ENCODE measurements around the gene LRP8. TPM values are rescaled to one million over a fixed set of nuclear protein-coding genes. Genes with fewer than 3 reads are reported as not detected.

LRP8 gene
- polyA plus RNA-seq, 1 of the 3 experiments (the other 2 are of a cell fraction), result 19.9 TPM

DNA sequence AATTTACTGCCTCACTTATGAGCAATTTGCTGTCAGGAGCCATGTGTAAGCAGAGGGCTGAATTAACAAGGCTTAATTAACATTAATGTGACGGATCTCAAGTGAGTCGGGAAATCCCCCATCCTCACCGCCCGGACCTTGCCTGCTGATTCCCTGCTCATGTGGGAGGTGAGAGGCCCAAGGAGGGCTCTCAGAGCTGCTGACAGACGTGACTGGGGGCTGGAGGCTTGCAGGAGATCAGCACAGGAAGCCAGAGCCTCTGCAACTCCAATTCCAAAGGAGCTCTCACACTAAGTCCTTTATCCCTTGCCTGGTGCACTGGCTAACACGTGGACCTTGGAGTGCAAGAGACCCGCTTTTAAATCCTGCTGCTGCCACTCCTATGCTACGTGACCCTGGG lies 19.4 kb downstream of the LRP8 start:
- Histone ChIP-seq H3K4me2 (no peak overlapping the region), H2AFZ (ENCODE audit: low read depth) (no peak overlapping the region), H3K9me3 (no peaks in the 10 kb centered on the region), H3F3A (replicated peaks; ENCODE audit: insufficient read depth) (no peaks in the 10 kb centered on the region), H3K9ac (no peak overlapping the region), H3K4me3 (ENCODE audit: low read depth in 2 of 2, low read length in 1 of 2) (no peak overlapping the region), H3K27me3 (ENCODE audit: insufficient read depth) (no peaks in the 10 kb centered on the region), H3K36me3 (replicated peaks in 1 of 2; ENCODE audit: control insufficient read depth in 1 of 2, insufficient read depth in 2 of 2, low read length in 1 of 2) (no peaks in the 10 kb centered on the region), H3K4me1 (ENCODE audit: control insufficient read depth in 1 of 2, insufficient read depth in 2 of 2, low read depth in 1 of 2, low read length in 1 of 2) (peaks cover 11 to 61% of the 10 kb centered on the region in 2 experiments; a peak in 3 of 4 replicates), H4K20me1 (ENCODE audit: insufficient read depth) (no peaks in the 10 kb centered on the region), H3K79me2 (ENCODE audit: insufficient read depth) (no peaks in the 10 kb centered on the region), H3K9me2 (no peaks in the 10 kb centered on the region), H3K27ac (ENCODE audit: low read depth in 2 of 2, low read length in 1 of 2) (no peak overlapping the region)
- WGBS (ENCODE audit: low lambda C conversion rate), result 94% methylated on average over 6 of the region's 8 CpGs
- CTCF ChIA-PET, result interaction anchor here (1.5 to 3.5 kb wide), 2 partner anchors 30 to 85 kb away, joined by 4 to 14 read pairs; no protein-coding TSS in a partner anchor
- no peak for DNase-seq
- TF ChIP-seq FOXJ3 (CRISPR knock-in tag; IDR thresholded peaks at IDR 0.05) (no peak), JUND (IDR thresholded peaks at IDR 0.05) (no peak), EZH2phosphoT487 (IDR thresholded peaks at IDR 0.05; ENCODE audit: borderline replicate concordance, low read depth) (no peak), POLR2AphosphoS5 (IDR thresholded peaks at IDR 0.05; ENCODE audit: low read depth, low read length) (no peak), SIN3A (IDR thresholded peaks at IDR 0.05; ENCODE audit: borderline replicate concordance, low read depth, low read length) (no peak), ELF1 (IDR thresholded peaks at IDR 0.05) (no peak), RFX5 (IDR thresholded peaks at IDR 0.05; ENCODE audit: low read length) (no peak), FOSL2 (IDR thresholded peaks at IDR 0.05; ENCODE audit: borderline replicate concordance, low read depth) (no peak), RAD21 (IDR thresholded peaks at IDR 0.05; ENCODE audit: low read length) (no peak), GABPA (IDR thresholded peaks at IDR 0.05; ENCODE audit: low read depth) (no peak), TAF1 (IDR thresholded peaks at IDR 0.05; ENCODE audit: borderline replicate concordance, low read depth, low read length) (no peak), YY1 (IDR thresholded peaks at IDR 0.05; ENCODE audit: low read depth) (no peak), MXI1 (IDR thresholded peaks at IDR 0.05; ENCODE audit: low read depth, low read length) (no peak)
- TF ChIP-seq, protein P1, sequence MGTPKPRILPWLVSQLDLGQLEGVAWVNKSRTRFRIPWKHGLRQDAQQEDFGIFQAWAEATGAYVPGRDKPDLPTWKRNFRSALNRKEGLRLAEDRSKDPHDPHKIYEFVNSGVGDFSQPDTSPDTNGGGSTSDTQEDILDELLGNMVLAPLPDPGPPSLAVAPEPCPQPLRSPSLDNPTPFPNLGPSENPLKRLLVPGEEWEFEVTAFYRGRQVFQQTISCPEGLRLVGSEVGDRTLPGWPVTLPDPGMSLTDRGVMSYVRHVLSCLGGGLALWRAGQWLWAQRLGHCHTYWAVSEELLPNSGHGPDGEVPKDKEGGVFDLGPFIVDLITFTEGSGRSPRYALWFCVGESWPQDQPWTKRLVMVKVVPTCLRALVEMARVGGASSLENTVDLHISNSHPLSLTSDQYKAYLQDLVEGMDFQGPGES (IDR thresholded peaks at IDR 0.05; ENCODE audit: low read depth, low read length), result no peak
- TF ChIP-seq, protein P2, sequence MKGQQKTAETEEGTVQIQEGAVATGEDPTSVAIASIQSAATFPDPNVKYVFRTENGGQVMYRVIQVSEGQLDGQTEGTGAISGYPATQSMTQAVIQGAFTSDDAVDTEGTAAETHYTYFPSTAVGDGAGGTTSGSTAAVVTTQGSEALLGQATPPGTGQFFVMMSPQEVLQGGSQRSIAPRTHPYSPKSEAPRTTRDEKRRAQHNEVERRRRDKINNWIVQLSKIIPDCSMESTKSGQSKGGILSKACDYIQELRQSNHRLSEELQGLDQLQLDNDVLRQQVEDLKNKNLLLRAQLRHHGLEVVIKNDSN (IDR thresholded peaks at IDR 0.05; ENCODE audit: borderline replicate concordance, low read depth), result no peak
- TF ChIP-seq, protein P3, sequence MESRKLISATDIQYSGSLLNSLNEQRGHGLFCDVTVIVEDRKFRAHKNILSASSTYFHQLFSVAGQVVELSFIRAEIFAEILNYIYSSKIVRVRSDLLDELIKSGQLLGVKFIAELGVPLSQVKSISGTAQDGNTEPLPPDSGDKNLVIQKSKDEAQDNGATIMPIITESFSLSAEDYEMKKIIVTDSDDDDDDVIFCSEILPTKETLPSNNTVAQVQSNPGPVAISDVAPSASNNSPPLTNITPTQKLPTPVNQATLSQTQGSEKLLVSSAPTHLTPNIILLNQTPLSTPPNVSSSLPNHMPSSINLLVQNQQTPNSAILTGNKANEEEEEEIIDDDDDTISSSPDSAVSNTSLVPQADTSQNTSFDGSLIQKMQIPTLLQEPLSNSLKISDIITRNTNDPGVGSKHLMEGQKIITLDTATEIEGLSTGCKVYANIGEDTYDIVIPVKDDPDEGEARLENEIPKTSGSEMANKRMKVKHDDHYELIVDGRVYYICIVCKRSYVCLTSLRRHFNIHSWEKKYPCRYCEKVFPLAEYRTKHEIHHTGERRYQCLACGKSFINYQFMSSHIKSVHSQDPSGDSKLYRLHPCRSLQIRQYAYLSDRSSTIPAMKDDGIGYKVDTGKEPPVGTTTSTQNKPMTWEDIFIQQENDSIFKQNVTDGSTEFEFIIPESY (IDR thresholded peaks at IDR 0.05; ENCODE audit: borderline replicate concordance, low read depth), result no peak
- TF ChIP-seq, protein P4, sequence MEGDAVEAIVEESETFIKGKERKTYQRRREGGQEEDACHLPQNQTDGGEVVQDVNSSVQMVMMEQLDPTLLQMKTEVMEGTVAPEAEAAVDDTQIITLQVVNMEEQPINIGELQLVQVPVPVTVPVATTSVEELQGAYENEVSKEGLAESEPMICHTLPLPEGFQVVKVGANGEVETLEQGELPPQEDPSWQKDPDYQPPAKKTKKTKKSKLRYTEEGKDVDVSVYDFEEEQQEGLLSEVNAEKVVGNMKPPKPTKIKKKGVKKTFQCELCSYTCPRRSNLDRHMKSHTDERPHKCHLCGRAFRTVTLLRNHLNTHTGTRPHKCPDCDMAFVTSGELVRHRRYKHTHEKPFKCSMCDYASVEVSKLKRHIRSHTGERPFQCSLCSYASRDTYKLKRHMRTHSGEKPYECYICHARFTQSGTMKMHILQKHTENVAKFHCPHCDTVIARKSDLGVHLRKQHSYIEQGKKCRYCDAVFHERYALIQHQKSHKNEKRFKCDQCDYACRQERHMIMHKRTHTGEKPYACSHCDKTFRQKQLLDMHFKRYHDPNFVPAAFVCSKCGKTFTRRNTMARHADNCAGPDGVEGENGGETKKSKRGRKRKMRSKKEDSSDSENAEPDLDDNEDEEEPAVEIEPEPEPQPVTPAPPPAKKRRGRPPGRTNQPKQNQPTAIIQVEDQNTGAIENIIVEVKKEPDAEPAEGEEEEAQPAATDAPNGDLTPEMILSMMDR (IDR thresholded peaks at IDR 0.05), result no peak
- TF ChIP-seq, protein P5, sequence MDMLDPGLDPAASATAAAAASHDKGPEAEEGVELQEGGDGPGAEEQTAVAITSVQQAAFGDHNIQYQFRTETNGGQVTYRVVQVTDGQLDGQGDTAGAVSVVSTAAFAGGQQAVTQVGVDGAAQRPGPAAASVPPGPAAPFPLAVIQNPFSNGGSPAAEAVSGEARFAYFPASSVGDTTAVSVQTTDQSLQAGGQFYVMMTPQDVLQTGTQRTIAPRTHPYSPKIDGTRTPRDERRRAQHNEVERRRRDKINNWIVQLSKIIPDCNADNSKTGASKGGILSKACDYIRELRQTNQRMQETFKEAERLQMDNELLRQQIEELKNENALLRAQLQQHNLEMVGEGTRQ (IDR thresholded peaks at IDR 0.05; ENCODE audit: borderline replicate concordance, low read depth, low read length), result no peak
- POLR2A ChIA-PET, result no interaction called here

Measured in SK-N-SH (cell line).